Neural cell (in vitro differentiated cells): Measurements from ENCODE around the gene CLDN20.

Experiments used
- EP300 ChIP-seq: fragments of 450-650 bp; conservative IDR thresholded peaks from 2 replicates; pipeline ENCODE4 v1.6.1; 2014; ENCODE audit warnings: antibody characterized with exemption, mild to moderate bottlenecking, moderate library complexity; ENCODE audit not compliant: poor library complexity, severe bottlenecking
- MXI1 ChIP-seq: fragments of 450-650 bp; conservative IDR thresholded peaks from 2 replicates; pipeline ENCODE4 v1.6.1; 2014; ENCODE audit warnings: antibody characterized with exemption, mild to moderate bottlenecking; ENCODE audit not compliant: poor library complexity, severe bottlenecking
- TAF1 ChIP-seq: IDR thresholded peaks from 2 replicates; pipeline ENCODE4 v1.6.1; 2012; ENCODE audit warnings: low read depth
- TF ChIP-seq, protein P1 (sequence below): fragments of 450-650 bp; IDR thresholded peaks from 2 replicates; pipeline ENCODE4 v1.5.1; 2014; ENCODE audit warnings: antibody characterized with exemption, mild to moderate bottlenecking, moderate library complexity; ENCODE audit not compliant: poor library complexity, severe bottlenecking
- TF ChIP-seq, protein P2 (sequence below): IDR thresholded peaks from 2 replicates; pipeline ENCODE4 v1.6.1; 2012; ENCODE audit warnings: borderline replicate concordance

DNA sequence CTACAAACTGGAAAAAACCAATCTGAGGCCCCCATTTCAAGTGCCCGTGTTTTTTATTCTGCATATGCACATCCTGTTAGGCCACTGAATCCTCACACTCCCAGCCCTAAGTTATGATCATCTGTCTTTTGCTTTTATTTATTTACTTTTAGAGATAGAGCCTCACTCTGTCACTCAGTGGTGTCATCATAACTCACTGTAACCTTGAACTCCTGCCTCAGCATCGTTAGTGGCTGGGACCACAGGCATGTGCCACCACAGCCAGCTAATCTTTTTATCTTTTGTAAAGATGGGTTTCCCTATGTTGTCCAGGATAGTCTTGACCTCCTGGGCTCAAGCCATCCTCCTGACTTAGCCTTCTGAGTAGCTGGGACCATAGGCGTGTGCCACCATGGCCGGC lies 29.6 kb upstream of the CLDN20 start:
- no peak for TF ChIP-seq EP300
- TF ChIP-seq, protein P1, sequence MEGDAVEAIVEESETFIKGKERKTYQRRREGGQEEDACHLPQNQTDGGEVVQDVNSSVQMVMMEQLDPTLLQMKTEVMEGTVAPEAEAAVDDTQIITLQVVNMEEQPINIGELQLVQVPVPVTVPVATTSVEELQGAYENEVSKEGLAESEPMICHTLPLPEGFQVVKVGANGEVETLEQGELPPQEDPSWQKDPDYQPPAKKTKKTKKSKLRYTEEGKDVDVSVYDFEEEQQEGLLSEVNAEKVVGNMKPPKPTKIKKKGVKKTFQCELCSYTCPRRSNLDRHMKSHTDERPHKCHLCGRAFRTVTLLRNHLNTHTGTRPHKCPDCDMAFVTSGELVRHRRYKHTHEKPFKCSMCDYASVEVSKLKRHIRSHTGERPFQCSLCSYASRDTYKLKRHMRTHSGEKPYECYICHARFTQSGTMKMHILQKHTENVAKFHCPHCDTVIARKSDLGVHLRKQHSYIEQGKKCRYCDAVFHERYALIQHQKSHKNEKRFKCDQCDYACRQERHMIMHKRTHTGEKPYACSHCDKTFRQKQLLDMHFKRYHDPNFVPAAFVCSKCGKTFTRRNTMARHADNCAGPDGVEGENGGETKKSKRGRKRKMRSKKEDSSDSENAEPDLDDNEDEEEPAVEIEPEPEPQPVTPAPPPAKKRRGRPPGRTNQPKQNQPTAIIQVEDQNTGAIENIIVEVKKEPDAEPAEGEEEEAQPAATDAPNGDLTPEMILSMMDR = no peak
- no peak for TF ChIP-seq MXI1
- TF ChIP-seq, protein P2, sequence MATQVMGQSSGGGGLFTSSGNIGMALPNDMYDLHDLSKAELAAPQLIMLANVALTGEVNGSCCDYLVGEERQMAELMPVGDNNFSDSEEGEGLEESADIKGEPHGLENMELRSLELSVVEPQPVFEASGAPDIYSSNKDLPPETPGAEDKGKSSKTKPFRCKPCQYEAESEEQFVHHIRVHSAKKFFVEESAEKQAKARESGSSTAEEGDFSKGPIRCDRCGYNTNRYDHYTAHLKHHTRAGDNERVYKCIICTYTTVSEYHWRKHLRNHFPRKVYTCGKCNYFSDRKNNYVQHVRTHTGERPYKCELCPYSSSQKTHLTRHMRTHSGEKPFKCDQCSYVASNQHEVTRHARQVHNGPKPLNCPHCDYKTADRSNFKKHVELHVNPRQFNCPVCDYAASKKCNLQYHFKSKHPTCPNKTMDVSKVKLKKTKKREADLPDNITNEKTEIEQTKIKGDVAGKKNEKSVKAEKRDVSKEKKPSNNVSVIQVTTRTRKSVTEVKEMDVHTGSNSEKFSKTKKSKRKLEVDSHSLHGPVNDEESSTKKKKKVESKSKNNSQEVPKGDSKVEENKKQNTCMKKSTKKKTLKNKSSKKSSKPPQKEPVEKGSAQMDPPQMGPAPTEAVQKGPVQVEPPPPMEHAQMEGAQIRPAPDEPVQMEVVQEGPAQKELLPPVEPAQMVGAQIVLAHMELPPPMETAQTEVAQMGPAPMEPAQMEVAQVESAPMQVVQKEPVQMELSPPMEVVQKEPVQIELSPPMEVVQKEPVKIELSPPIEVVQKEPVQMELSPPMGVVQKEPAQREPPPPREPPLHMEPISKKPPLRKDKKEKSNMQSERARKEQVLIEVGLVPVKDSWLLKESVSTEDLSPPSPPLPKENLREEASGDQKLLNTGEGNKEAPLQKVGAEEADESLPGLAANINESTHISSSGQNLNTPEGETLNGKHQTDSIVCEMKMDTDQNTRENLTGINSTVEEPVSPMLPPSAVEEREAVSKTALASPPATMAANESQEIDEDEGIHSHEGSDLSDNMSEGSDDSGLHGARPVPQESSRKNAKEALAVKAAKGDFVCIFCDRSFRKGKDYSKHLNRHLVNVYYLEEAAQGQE = no peak
- no peak for TF ChIP-seq TAF1
